Activated CD8-positive, alpha-beta memory T cell treated with anti-CD3 and anti-CD28 coated beads, Interleukin-2, amount 50 U/mL, for 24 hours (primary cell): ENCODE measurements around the gene MAN1B1.
"Not testable (repeated sequence)": the region's sequence is repeated elsewhere in the genome, so short reads cannot be mapped to it uniquely, and the experiment has no call there.

Experiments
- DNase-seq: peaks from one replicate; pipeline ENCODE4 v3.0.0-alpha.2; 2020; ENCODE audit errors: extremely low read depth

The MAN1B1 gene

DNA sequence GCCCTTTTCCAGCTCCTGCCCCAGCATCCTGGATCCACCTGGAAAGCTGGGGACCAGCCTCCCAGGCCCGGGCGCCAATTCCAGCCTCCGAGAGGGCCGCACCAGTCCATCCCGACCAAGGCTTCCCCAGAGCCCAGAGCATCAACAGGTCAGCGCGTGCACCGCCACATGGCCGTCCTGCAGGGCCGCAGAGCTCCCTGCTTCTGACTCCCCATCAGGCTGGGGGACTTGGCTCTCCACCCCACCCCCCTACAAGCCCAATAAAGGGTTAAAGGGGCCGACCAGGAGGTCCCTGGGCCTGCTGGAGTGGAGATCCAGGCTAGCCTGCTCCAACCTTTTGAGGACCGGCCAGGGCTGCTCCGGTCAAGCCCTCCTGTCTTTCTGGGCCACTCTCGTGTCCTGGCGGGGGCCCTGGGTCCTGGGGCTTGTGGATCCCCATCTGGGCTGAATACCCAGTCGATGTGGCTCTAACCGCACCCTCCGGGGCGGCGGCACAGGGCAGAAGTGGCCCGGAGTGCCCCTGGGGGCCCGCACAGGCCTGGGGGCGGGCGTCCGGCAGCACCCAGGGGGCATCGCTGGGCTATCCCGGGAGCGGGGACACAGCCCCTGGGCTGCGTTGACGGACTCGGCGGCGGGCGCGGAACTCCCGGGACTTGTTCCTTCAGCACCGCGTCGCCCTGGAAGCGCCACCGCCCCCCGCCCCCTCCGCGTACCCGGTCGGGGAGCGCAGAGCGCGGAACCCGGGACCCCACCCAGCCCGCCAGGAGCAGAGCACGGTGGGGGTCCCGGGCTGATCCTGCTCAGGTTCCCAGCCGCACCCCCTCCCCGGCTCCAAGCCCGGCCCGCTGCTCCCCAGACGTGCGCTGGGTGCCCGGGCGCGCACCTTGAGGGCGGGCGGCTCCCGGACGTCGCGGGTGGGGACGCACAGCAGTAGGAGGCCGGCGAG, 33.5 kb upstream of the MAN1B1 start:
- no peak for DNase-seq

- DNase-seq, result no peak
Observed at GRCh38 chr9:137053944-137054931, 32.5 kb upstream of the MAN1B1 start, which contains the start of gene ENTPD2. Gene ENTPD2, minus strand, starts transcription at chr9:137054061. Its CDS starts 64 bp downstream, at chr9:137053997.

- DNase-seq, result no peak
Observed at GRCh38 chr9:137054932-137055384, 31.8 kb upstream of the MAN1B1 start.

DNA sequence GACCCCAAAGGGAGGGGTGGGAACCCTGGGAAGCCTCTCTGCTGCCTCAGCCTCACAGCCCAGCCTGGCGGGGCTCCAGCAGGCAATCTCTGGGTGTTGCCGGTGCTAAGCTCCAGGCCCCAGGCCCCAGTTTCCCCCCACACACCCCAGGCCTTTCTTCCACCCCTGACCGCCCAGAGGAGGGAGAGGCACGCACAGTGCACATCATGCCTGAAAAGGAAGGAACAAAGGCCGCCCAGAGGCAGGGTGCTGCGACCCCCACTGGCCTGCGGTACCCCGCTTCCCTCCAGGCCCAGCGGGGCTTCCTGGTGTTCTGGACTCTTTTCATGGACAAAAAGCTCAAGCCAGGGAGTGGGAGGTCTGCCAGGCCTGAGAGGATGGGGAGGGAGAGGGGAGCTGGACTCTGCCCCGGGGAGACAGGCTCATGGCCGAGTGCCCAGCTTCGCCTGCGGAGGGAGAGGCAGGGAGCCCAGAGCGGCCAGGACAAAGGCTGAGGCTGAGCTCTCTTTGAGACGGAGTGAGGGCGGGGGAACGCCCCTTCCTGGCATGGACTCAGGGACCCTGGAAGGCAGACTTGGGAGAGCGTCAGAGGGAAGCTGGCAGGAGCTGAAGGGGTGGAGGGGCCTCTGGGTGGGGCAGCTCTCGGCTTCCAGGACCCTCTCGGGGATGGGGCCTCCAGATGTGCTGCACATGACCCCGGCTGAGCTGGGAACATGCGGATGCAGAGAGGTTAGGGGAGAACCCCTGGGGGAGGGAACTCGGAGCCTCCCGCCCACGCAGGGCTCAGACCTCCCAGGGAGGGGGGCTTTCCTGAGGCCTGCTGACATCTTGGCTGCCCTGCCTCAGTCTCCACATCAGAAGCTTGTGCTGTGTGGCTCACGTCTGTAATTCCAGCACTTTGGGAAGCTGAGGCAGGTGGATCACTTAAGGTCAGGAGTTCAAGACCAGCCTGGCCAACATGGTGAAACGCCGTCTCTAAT, 31.1 kb upstream of the MAN1B1 start:
- DNase-seq, result no peak

- no peak for DNase-seq
Observed at GRCh38 chr9:137056739-137057415, 29.9 kb upstream of the MAN1B1 start.

- no peak for DNase-seq
Observed at GRCh38 chr9:137057545-137057944, 29.2 kb upstream of the MAN1B1 start.

- no peak for DNase-seq
Observed at GRCh38 chr9:137058521-137059234, 28.1 kb upstream of the MAN1B1 start.

DNA sequence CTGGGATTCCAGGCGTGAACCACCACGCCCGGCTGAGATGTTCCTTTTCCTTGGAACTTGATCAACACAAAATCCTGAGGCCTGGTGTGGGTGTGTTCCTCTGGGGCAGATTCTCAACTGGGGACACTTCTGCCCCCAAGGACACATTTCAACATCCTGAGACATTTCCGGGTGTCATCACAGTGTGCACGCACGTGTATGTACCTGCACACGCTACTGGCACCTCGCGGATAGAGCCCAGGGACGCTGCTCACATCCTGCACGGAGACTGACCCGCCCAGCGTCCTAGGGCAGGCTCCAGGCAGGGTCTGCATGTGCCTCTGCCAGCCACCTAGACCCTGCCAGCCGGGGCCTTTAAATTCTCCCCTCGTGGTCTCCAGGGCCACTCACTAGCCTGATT, 24.4 kb upstream of the MAN1B1 start:
- no peak for DNase-seq

DNA sequence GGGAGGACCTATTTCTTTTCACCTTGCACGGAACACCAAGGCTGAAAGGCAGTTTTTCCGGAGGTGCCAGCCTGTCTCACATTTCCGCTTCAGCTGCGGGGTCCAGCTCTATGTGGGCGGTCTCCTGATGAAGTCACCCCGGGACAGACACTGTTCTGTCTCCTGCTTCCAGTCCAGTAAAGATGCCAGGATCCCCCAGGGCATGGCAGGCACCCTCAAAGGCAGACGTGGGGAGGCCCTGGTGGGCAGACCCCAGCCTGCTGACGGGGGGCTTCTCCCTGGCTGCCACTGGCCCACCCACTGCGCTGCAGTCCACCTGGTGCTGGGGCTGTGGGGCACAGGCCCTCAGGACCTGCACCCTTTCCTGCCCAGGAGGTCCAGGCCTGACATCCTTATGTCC, 24.0 kb upstream of the MAN1B1 start:
- not testable (repeated sequence) for DNase-seq

GRCh38 chr9:137063311-137064026, 23.3 kb upstream of the MAN1B1 start:
- no peak for DNase-seq

- no peak for DNase-seq
Observed at GRCh38 chr9:137064027-137064879, 22.5 kb upstream of the MAN1B1 start.

GRCh38 chr9:137064880-137065164, 22.0 kb upstream of the MAN1B1 start:
- no peak for DNase-seq

- no peak for DNase-seq
Observed at GRCh38 chr9:137065336-137065967, 21.3 kb upstream of the MAN1B1 start.

DNA sequence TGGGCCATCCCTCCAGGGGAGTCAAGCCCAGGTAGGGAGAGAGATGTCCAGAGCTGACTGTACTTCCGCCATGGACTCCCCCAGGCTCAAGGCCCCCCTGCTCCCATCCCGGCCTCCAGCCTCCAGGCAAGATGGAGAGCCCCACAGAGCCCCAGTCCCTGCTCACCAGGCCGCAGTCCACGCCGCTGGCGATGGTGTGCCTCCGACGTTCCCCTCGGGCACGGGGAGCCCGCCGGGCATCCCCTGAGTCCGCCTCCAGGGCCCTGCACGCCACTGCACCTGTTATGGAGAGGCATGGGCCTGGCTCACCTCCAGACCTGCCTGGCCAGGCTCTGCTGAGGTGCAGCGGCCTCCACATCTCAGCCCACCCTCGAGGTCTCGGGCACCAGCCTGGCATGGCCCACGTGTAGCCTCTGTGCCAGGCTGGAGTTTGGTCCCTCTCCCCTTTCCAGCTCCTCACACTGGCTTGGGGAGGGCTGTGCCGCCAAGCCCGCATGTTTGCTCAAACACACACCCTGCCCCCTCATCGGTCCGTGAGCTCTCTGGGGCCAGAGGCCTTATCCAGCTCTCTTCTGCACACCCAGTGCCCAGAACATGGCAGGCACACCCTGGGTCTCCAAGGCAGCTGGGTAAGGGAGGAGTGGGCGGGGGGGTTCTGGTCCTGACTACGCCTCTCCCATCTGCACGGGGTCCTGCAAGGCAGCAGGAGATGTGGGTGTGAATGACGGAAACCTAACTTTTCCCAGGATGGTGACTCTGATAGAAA, 20.5 kb upstream of the MAN1B1 start:
- no peak for DNase-seq

DNA sequence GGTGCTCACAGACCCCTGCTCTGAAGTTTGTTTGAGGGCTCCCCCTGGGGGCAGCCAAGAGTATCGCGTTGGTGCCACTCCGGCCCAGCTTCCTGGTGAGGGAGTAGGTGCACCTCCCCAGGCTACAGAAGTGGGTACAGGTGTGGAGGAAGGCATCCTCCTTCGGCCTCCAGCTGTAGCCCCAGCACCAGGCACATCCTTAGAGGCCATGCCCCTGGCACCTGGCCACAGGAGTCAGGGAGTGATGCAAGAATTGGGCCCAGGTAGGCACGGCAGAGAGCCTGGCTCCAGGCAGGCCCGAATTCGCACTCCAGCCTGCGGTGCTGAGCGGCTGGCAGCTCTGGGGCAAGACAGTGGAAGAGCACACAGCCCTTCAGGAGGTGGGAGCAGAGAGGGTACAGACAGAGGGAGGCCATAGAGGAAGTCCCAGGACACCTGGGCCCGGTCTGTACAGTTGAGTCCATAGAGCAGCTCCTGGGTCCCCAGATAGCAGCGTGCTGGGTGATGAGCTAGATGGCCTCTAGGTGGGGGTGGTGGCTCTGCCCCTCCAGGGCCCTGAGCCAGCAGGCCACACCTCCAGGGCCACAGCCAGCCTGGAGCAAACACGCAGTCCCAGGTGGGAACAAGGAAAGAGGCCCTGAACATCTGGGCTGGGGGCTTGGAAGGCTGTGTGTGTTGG, 18.8 kb upstream of the MAN1B1 start:
- DNase-seq, result peak; percentile 63
